A172 (cell line): Measurements from ENCODE around the gene LCP2. TPM values are rescaled to one million over a fixed set of nuclear protein-coding genes. Genes with fewer than 3 reads are reported as not detected.
A peak's percentile ranks its signal among the peaks of the same experiment; 100 is the strongest.

Experiments
- DNase-seq: peaks from one replicate; pipeline ENCODE4 v3.0.0-alpha.2; 2015; ENCODE audit warnings: low spot score
- total RNA-seq: library from RNA; depleted of rRNA; stranded (reverse); fragments of >200 nt; shearing (Covaris generic); gene quantifications from 2 replicates; pipeline ENCODE4 v1.2.3, GENCODE V29; 2014; rRNA removed

The LCP2 gene
- not detected in 2 replicates for total RNA-seq

DNA sequence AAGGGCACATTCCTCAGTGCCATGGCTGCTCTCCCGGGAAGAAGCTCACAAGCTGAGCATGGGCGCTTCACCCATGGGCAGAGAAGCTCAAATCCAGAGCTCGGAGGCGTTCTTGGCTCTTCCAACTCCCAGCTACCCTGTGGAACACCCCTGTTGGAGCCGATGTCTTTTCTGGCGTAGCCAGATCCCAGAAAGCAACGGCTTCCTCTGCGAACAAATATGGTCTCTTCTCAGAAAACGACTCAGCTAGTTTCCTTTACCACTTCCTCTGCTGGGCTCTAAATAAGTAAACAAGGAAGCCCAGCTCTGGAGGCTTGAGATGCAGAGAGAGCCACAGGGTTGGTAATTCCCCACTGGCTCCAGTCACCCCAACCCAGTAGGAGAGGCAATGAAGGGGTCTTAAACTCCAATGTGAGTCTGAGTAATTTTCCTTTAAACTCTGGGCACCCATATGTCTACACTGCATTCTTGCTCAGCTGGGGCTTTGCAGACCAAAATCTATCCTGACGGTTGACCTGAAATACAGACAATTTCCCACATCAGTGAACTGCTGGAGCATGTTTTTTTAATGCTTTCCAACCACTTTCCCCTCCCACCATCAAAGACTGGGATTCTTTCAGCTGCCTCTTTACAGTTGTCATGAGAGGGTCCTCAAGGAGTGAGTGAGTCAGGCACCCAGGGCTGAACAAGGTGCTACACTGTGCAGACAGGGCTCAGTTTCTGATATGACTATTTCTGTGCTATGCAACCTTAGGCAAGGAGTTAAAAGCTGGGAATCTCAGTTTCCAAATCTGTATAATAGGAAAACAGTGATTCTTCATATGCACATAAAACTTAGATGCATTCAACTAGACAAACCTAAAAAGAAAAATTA lies at the start of gene LCP2:
Gene LCP2 (minus strand): TSS at position 189 of the 874 bp plus-strand sequence. CDS start 166 bp downstream, at position 23.
- no peak for DNase-seq

GRCh38 chr5:170347022-170347567 lies 49.5 kb upstream of the LCP2 start:
- DNase-seq = no peak

DNA sequence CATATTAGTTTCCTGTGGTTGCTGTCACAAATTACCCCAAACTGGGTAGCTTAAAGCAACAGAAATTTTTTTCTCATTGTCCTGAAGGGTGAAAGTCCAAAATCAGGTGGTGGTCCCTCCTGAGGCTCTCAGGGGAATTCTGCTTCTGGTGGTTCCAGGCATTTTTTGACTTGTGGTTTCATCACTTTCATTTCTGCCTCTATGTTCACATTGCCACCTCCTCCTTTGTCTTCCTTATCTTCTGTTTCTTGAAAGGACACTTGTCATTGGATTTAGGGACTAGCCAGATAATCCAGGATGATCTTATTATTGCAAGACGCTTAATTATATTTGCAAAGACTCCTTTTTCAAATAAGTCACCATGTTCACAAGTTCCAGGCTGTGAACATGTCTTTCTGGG lies 48.4 kb upstream of the LCP2 start:
- no peak for DNase-seq

DNA sequence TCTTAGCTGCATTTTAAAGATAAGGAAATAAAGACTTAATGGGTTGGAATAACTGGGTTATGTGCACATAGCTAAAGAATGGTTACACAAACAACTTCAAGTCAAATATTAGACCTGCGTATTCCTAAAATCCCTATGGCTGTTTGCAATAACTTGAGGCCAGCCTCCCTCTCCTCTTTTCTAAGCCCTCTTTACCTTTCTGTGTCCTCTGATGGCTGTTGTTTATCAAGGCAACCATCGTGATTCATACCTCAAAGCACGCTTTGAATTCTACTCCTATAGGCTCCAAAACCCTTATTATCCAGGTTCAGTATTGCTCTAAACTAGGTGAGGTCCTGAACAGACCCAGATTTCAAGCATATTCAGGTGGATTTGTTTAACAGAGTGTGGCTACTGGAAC lies 45.6 kb upstream of the LCP2 start:
- DNase-seq = no peak

DNA sequence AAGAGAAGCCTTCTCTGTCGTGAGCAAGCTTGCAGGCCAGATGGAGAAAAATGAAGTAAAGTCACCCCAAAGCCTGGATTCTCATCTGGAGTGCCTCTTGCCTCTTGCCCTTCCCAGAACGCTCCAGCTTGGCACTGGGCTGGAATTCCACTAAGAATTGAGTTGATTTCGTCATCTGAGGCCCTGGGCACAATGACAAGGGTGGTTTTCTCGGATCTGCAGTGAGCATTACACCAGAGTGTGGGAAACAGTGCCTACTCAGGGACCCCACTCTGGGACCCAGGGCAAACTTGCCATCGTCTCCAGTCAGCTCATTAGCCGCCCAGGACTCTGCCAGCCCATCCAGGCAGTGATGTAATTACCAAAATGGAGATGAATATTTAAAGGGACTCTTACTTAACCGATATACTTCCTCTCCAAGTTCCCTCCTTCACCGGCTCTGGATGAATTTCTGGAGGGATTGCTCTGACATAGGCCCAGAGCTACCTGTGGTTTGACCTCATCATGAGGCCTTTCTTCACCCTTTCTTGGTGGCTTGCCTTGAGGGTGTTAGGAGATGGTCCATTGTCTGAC lies 44.7 kb upstream of the LCP2 start:
- DNase-seq = no peak

- no peak for DNase-seq
Observed at GRCh38 chr5:170341545-170341944, 44.0 kb upstream of the LCP2 start.

- DNase-seq = no peak
Observed at GRCh38 chr5:170339780-170340167, 42.2 kb upstream of the LCP2 start.

DNA sequence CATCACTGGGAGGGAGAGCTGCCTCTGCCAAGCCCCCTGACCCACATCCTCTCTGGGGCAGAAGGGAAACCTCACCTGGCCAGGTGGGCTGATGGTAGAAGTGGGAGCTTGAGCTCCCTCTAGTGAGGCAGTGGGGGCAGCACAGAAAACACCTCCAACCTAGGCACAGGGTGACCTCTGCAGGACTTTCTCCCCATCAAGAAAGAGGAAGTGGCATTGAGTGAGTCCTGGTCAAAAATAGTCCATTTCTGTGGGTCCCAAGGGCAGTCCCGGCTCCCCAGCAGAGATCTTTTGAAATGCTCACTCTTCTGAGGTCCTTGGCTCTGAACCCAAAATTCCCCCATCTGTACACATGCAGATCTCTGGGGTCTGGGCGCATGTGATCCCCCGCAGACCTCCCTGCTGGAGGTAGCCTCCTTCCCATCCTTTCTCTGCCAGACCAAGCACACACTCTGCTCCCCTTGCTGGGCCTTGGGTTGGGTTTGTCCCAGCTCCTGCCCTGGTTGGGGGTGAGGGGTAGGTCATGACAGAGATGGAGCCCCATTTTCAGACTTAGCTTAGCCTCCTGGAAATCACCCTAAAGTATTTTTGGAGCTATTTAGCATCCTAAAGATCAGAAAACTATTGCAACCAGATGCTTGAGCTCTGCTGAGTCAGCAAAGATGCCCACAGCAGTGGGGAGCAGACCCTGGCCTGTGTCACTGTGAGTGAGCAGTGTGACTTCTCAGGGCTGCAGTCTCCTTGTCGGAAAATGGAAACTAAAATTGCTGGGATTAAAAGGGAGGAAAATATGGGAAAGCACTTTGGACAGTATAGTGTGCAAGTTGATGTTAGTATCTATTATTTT lies 41.6 kb upstream of the LCP2 start:
- no peak for DNase-seq

DNA sequence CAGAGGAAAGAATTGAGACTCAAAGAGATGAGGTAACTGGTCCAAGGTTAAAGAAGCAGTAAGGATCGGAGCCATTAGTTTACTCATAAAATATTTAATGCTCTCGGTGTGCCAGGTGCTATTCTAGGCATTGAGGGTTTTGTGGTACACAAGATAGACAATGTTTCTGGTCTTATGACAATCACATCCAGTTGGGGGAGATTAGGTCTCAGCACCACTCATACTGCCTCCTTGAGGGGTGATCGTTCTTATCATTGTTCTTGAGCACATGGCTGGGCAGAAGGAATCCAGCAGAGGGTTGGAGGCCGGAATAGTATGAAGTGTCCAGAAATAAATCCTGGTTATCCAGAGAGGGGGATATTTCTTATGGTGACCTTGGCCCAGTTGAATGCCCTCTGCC lies 40.7 kb upstream of the LCP2 start:
- DNase-seq = no peak

GRCh38 chr5:170337045-170337733 lies 39.6 kb upstream of the LCP2 start:
- DNase-seq = no peak

GRCh38 chr5:170336065-170336464 lies 38.5 kb upstream of the LCP2 start:
- no peak for DNase-seq

DNA sequence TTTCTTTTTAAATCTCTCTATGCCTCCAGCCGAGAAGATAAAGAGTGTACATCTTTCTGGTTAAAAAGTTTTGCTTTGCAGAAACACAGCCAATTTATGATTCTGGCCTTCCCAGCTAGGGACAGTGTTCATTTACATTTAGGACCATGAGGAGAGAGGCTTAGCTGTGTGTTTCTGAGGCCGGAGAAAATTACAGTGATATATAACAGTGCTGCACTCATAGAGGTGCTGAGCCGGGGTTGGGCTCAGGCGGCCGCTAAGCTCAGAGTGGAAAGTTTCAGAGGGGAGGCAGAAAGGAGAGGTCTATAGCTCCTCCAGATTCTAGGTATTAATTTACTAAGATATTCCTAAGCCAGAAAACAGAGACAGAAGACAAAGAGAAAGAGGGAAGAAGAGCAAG lies 37.0 kb upstream of the LCP2 start:
- DNase-seq = no peak

GRCh38 chr5:170333161-170333910 lies 35.8 kb upstream of the LCP2 start:
- peak; percentile 25 for DNase-seq

- DNase-seq = no peak
Observed at GRCh38 chr5:170332058-170332457, 34.5 kb upstream of the LCP2 start.

DNA sequence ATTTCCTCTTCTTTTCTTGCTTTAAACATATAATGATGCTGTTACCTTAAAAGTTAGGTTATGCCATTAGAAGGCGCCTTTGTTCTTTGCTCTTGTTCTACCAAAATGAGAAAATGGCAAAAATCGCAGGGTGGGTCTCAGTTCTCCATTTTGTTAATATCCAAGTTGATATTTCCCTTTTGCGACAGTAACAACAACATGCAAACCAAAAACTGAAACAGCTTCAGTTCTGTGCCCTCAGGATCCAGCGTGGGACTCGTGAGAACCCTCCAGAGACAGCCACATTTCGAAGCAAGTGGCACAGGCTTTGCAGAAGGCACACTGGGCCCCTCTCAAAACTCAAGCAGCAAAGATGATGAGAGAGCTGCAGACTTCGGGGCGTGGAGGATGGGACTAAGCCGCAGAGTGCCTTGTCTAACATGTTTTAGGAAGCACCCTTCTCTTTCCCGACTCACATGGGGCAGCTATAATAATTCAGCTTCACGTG lies 33.0 kb upstream of the LCP2 start:
- DNase-seq = no peak

- DNase-seq = no peak
Observed at GRCh38 chr5:170329524-170329923, 31.9 kb upstream of the LCP2 start.

- no peak for DNase-seq
Observed at GRCh38 chr5:170327829-170328228, 30.3 kb upstream of the LCP2 start.

GRCh38 chr5:170327168-170327567 lies 29.6 kb upstream of the LCP2 start:
- DNase-seq = no peak

GRCh38 chr5:170319301-170319700 lies 21.7 kb upstream of the LCP2 start:
- no peak for DNase-seq

GRCh38 chr5:170317499-170317898 lies 19.9 kb upstream of the LCP2 start:
- DNase-seq = no peak

GRCh38 chr5:170316937-170317336 lies 19.4 kb upstream of the LCP2 start:
- no peak for DNase-seq
